ENCODE measurements around the gene TWNK.

The TWNK gene

GRCh38 chr10:100980311-100980710 is 7.0 kb upstream of the TWNK start:
- H3K36me3 ChIP-seq (replicated peaks; ENCODE audit: insufficient read depth, low read length), result no peaks in the 10 kb centered on the region
- no peak for TF ChIP-seq CTCF (IDR thresholded peaks at IDR 0.05; ENCODE audit: low read length)
- no peak for TF ChIP-seq EZH2phosphoT487 (IDR thresholded peaks at IDR 0.05; ENCODE audit: low read length)
- TF ChIP-seq EZH2 (optimal IDR thresholded peaks at IDR 0.05; ENCODE audit: low read depth, low read length), result no peak
- no peaks in the 10 kb centered on the region for H3K79me2 ChIP-seq (ENCODE audit: low read length)
- no peaks in the 10 kb centered on the region for H3K4me1 ChIP-seq (ENCODE audit: low read length)
- H3K9me2 ChIP-seq (replicated peaks; ENCODE audit: insufficient read depth, low read length), result no peaks in the 10 kb centered on the region
- no peaks in the 10 kb centered on the region for H3K9me3 ChIP-seq (replicated peaks; ENCODE audit: insufficient read depth, low read length)
- no peak overlapping the region for H2AFZ ChIP-seq (ENCODE audit: low read length)
- H3K4me3 ChIP-seq (ENCODE audit: low read length), result no peak overlapping the region
- H3K4me2 ChIP-seq (ENCODE audit: low read depth, low read length), result no peak overlapping the region
- H3F3A ChIP-seq (ENCODE audit: insufficient read depth, low read length), result no peaks in the 10 kb centered on the region
- no peak overlapping the region for H3K9ac ChIP-seq (ENCODE audit: low read length)
- H4K20me1 ChIP-seq (ENCODE audit: insufficient read depth, low read length), result no peaks in the 10 kb centered on the region
- no peak overlapping the region for H3K27ac ChIP-seq (ENCODE audit: low read length)
- no peak for DNase-seq
- no peaks in the 10 kb centered on the region for H3K27me3 ChIP-seq (replicated peaks; ENCODE audit: insufficient read depth, low read length)

- Histone ChIP-seq H3K27me3 (replicated peaks; ENCODE audit: insufficient read depth, low read length) (no peaks in the 10 kb centered on the region), H3K9ac (ENCODE audit: low read length) (no peak overlapping the region), H3K4me3 (ENCODE audit: low read length) (no peak overlapping the region), H3K9me2 (replicated peaks; ENCODE audit: insufficient read depth, low read length) (no peaks in the 10 kb centered on the region), H3F3A (ENCODE audit: insufficient read depth, low read length) (no peaks in the 10 kb centered on the region), H3K36me3 (replicated peaks; ENCODE audit: insufficient read depth, low read length) (no peaks in the 10 kb centered on the region), H3K4me2 (ENCODE audit: low read depth, low read length) (no peak overlapping the region), H3K27ac (ENCODE audit: low read length) (no peak overlapping the region), H2AFZ (ENCODE audit: low read length) (no peak overlapping the region), H4K20me1 (ENCODE audit: insufficient read depth, low read length) (no peaks in the 10 kb centered on the region), H3K4me1 (ENCODE audit: low read length) (no peaks in the 10 kb centered on the region), H3K9me3 (replicated peaks; ENCODE audit: insufficient read depth, low read length) (no peaks in the 10 kb centered on the region), H3K79me2 (ENCODE audit: low read length) (peaks cover under 1% of the 10 kb centered on the region; the same call in 1 of the 2 replicates)
- no peak for DNase-seq
- TF ChIP-seq EZH2 (optimal IDR thresholded peaks at IDR 0.05; ENCODE audit: low read depth, low read length), result no peak
- TF ChIP-seq EZH2phosphoT487 (IDR thresholded peaks at IDR 0.05; ENCODE audit: low read length), result no peak
- no peak for TF ChIP-seq CTCF (IDR thresholded peaks at IDR 0.05; ENCODE audit: low read length)
Observed at GRCh38 chr10:100980711-100981110, 6.6 kb upstream of the TWNK start.

GRCh38 chr10:100981178-100981772 is 6.1 kb upstream of the TWNK start:
- H3K4me1 ChIP-seq (ENCODE audit: low read length), result peaks cover 5% of the 10 kb centered on the region
- no peaks in the 10 kb centered on the region for H4K20me1 ChIP-seq (ENCODE audit: insufficient read depth, low read length)
- no peaks in the 10 kb centered on the region for H3K9me3 ChIP-seq (replicated peaks; ENCODE audit: insufficient read depth, low read length)
- no peak for DNase-seq
- H2AFZ ChIP-seq (ENCODE audit: low read length), result no peak overlapping the region
- H3K27ac ChIP-seq (ENCODE audit: low read length), result no peak overlapping the region
- no peak overlapping the region for H3K4me2 ChIP-seq (ENCODE audit: low read depth, low read length)
- no peaks in the 10 kb centered on the region for H3K36me3 ChIP-seq (replicated peaks; ENCODE audit: insufficient read depth, low read length)
- TF ChIP-seq EZH2 (optimal IDR thresholded peaks at IDR 0.05; ENCODE audit: low read depth, low read length) (no peak), EZH2phosphoT487 (IDR thresholded peaks at IDR 0.05; ENCODE audit: low read length) (no peak), CTCF (IDR thresholded peaks at IDR 0.05; ENCODE audit: low read length) (no peak)
- no peaks in the 10 kb centered on the region for H3K27me3 ChIP-seq (replicated peaks; ENCODE audit: insufficient read depth, low read length)
- no peak overlapping the region for H3K4me3 ChIP-seq (ENCODE audit: low read length)
- H3K79me2 ChIP-seq (ENCODE audit: low read length), result peaks cover 7% of the 10 kb centered on the region
- no peaks in the 10 kb centered on the region for H3K9me2 ChIP-seq (replicated peaks; ENCODE audit: insufficient read depth, low read length)
- H3K9ac ChIP-seq (ENCODE audit: low read length), result no peak overlapping the region
- H3F3A ChIP-seq (ENCODE audit: insufficient read depth, low read length), result no peaks in the 10 kb centered on the region

Data from MM.1S (cell line).